OCI-LY1 (cell line): ENCODE results near the gene POU3F3.

Experiments used
- H2AFZ ChIP-seq: fragments of 200-600 bp; sonication (generic), shearing (Covaris generic); 2 replicates; pipeline ENCODE4 v1.6.0; 2014; ENCODE audit warnings: antibody characterized with exemption, mild to moderate bottlenecking, low read length
- H3F3A ChIP-seq: fragments of 200-600 bp; sonication (generic), shearing (Covaris generic); 2 replicates; pipeline ENCODE4 v1.6.0; 2014; ENCODE audit warnings: mild to moderate bottlenecking, antibody characterized with exemption, low read length, moderate library complexity; ENCODE audit not compliant: insufficient read depth
- H3K27ac ChIP-seq: fragments of 200-600 bp; sonication (generic); 2 replicates; pipeline ENCODE4 v1.5.1; 2014; ENCODE audit warnings: low read length, mixed run types, mild to moderate bottlenecking, low read depth; ENCODE audit not compliant: poor library complexity, severe bottlenecking
- H3K27me3 ChIP-seq: fragments of 200-600 bp; sonication (generic); 2 replicates; pipeline ENCODE4 v1.6.0; 2014; ENCODE audit warnings: antibody characterized with exemption, mild to moderate bottlenecking, low read length, moderate library complexity; ENCODE audit not compliant: insufficient read depth
- H3K36me3 ChIP-seq: fragments of 200-600 bp; sonication (generic); 2 replicates; pipeline ENCODE4 v1.6.1; 2014; ENCODE audit warnings: mild to moderate bottlenecking, antibody characterized with exemption, low read length, moderate library complexity, mixed read lengths; ENCODE audit not compliant: insufficient read depth
- H3K4me1 ChIP-seq: fragments of 200-600 bp; sonication (generic); 2 replicates; pipeline ENCODE4 v1.5.1; 2014; ENCODE audit warnings: mild to moderate bottlenecking, low read length, moderate library complexity; ENCODE audit not compliant: insufficient read depth, severe bottlenecking
- H3K4me2 ChIP-seq: fragments of 200-600 bp; sonication (generic), shearing (Covaris generic); 2 replicates; pipeline ENCODE4 v1.6.1; 2014; ENCODE audit warnings: low read length
- H3K4me3 ChIP-seq: fragments of 200-600 bp; sonication (generic); 2 replicates; pipeline ENCODE4 v1.5.1; 2014; ENCODE audit warnings: low read length, low read depth, mild to moderate bottlenecking, mixed read lengths; ENCODE audit not compliant: poor library complexity, severe bottlenecking
- H3K79me2 ChIP-seq: fragments of 200-600 bp; shearing (Covaris generic); 2 replicates; pipeline ENCODE4 v1.6.1; 2016; ENCODE audit warnings: mixed run types, low read length, mixed read lengths; ENCODE audit not compliant: insufficient read depth
- H3K9ac ChIP-seq: fragments of 200-600 bp; sonication (generic), shearing (Covaris generic); 2 replicates; pipeline ENCODE4 v1.6.1; 2014; ENCODE audit warnings: mild to moderate bottlenecking, low read length, mixed read lengths
- H3K9me2 ChIP-seq: fragments of 200-600 bp; sonication (generic), shearing (Covaris generic); 2 replicates; pipeline ENCODE4 v1.6.1; 2014; ENCODE audit warnings: low read depth, mild to moderate bottlenecking, low read length, mixed read lengths
- H3K9me3 ChIP-seq: fragments of 200-600 bp; shearing (Covaris generic); 2 replicates; pipeline ENCODE4 v1.6.1; 2014; ENCODE audit warnings: low read length, mixed read lengths
- H4K20me1 ChIP-seq: fragments of 200-600 bp; sonication (generic), shearing (Covaris generic); 2 replicates; pipeline ENCODE4 v1.6.0; 2016; ENCODE audit warnings: mild to moderate bottlenecking, low read length; ENCODE audit not compliant: insufficient read depth
- CTCF ChIP-seq: fragments of 200-600 bp; sonication (generic), shearing (Covaris generic); IDR thresholded peaks from 2 replicates; pipeline ENCODE4 v1.5.1; 2017; ENCODE audit warnings: mild to moderate bottlenecking, antibody characterized with exemption, low read length, moderate library complexity, mixed read lengths
- EZH2 ChIP-seq: fragments of 200-600 bp; sonication (generic), shearing (Covaris generic); IDR thresholded peaks from 2 replicates; pipeline ENCODE4 v1.8.0; 2017; ENCODE audit warnings: borderline replicate concordance, mixed run types, mild to moderate bottlenecking, antibody characterized with exemption, low read length, moderate library complexity, mixed read lengths

POU3F3 gene

GRCh38 chr2:104901037-104901881 is 47.3 kb downstream of the POU3F3 start:
- no peaks in the 10 kb centered on the region for H4K20me1 ChIP-seq
- H3K9me3 ChIP-seq: no peaks in the 10 kb centered on the region
- no peak overlapping the region for H3K4me3 ChIP-seq
- no peak overlapping the region for H3K9ac ChIP-seq
- no peaks in the 10 kb centered on the region for H3K79me2 ChIP-seq
- no peak overlapping the region for H2AFZ ChIP-seq
- H3K27ac ChIP-seq: no peak overlapping the region
- no peaks in the 10 kb centered on the region for H3F3A ChIP-seq
- H3K4me2 ChIP-seq: no peak overlapping the region
- no peaks in the 10 kb centered on the region for H3K27me3 ChIP-seq
- H3K9me2 ChIP-seq: no peaks in the 10 kb centered on the region
- no peaks in the 10 kb centered on the region for H3K4me1 ChIP-seq
- H3K36me3 ChIP-seq: no peaks in the 10 kb centered on the region
- TF ChIP-seq EZH2 (no peak), CTCF (no peak)

GRCh38 chr2:104902317-104902716 is 48.4 kb downstream of the POU3F3 start:
- Histone ChIP-seq H3K4me3 (no peak overlapping the region), H3K4me2 (no peak overlapping the region), H3K4me1 (no peaks in the 10 kb centered on the region), H3K27ac (no peak overlapping the region), H3K36me3 (no peaks in the 10 kb centered on the region), H3F3A (no peaks in the 10 kb centered on the region), H2AFZ (no peak overlapping the region), H3K79me2 (no peaks in the 10 kb centered on the region), H3K27me3 (0 out of 2 replicates have a peak, but pooled peaks cover 3% of the 10 kb centered on the region), H4K20me1 (no peaks in the 10 kb centered on the region), H3K9me2 (no peaks in the 10 kb centered on the region), H3K9ac (no peak overlapping the region), H3K9me3 (no peaks in the 10 kb centered on the region)
- no peak for TF ChIP-seq CTCF
- no peak for TF ChIP-seq EZH2
